ENCODE measurements around the gene SLC25A24. TPM values are rescaled to one million over a fixed set of nuclear protein-coding genes. Genes with fewer than 3 reads are reported as not detected.

SLC25A24 gene
- total RNA-seq, 4 donors from 2014 or later: 6.8 to 12.3 (median 9.3) TPM

DNA sequence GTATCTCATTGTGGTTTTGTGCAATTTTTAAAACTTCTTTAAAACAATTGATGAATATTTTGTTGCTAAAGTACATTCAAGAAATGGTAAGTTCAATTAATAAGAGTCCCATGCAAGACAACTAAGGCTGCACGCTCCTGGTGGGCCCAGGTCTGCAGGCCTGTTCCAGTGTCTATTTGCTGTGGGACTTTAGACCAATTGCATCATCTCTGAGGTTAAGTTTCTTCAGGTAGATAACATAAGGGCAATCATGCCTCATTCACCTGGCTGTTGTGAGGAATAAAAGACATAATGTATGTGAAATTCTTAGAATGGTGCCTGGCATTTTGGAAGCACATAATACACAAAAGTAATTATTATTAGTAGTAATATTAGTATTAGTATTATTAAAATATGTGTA lies 82.9 kb downstream of the SLC25A24 start:
- in situ Hi-C loops (cut with MboI; ENCODE audit: low sequenced_read_pairs in 4 of 4) (no loop called here), intact Hi-C loops (cut with DNase I; ENCODE audit: low total_unique reads) (no loop called here)
- Histone ChIP-seq H3K9me3 (no peaks in the 10 kb centered on the region), H3K27me3 (no peaks in the 10 kb centered on the region), H3K27ac (no peak overlapping the region), H3K4me1 (no peaks in the 10 kb centered on the region), H3K36me3 (no peaks in the 10 kb centered on the region), H3K4me3 (no peak overlapping the region)
- ATAC-seq (no peak), DNase-seq (no peak)
- TF ChIP-seq, protein P1, sequence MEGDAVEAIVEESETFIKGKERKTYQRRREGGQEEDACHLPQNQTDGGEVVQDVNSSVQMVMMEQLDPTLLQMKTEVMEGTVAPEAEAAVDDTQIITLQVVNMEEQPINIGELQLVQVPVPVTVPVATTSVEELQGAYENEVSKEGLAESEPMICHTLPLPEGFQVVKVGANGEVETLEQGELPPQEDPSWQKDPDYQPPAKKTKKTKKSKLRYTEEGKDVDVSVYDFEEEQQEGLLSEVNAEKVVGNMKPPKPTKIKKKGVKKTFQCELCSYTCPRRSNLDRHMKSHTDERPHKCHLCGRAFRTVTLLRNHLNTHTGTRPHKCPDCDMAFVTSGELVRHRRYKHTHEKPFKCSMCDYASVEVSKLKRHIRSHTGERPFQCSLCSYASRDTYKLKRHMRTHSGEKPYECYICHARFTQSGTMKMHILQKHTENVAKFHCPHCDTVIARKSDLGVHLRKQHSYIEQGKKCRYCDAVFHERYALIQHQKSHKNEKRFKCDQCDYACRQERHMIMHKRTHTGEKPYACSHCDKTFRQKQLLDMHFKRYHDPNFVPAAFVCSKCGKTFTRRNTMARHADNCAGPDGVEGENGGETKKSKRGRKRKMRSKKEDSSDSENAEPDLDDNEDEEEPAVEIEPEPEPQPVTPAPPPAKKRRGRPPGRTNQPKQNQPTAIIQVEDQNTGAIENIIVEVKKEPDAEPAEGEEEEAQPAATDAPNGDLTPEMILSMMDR (IDR thresholded peaks at IDR 0.05 in 4 of 5, conservative IDR thresholded peaks at IDR 0.05 in 1 of 5): no peak
- no peak for TF ChIP-seq POLR2A (IDR thresholded peaks at IDR 0.05)

DNA sequence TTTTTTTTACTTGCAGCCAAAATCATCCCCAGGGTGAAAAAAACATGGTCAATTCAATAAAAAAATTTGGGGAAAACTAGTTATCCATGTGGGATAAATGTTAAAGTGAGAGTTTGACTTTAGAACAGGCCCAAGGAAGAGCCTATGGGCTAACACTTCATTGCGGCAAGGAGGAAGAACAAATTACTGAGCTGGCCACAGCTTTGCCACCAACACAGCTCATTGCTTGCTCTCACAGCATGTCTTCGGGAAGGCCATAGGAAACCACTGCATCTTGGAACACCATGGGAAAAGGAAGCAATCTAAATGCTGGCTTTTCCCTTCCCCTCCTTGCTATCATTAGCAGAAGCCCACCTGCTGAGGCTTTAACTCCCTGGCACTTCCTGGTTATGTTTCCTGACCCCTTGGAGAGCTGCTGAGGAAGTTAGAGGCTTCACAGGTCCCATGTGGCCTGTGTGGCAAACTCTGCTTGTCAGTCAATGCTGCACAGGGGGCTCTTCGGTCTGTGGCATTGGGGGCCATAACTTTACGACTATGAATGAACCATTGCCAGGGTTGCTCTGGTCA lies 86.0 kb downstream of the SLC25A24 start:
- no peak for TF ChIP-seq POLR2A (IDR thresholded peaks at IDR 0.05)
- TF ChIP-seq, protein P1 (IDR thresholded peaks at IDR 0.05 in 4 of 5, conservative IDR thresholded peaks at IDR 0.05 in 1 of 5): no peak
- no peaks in the 10 kb centered on the region for H3K4me1 ChIP-seq
- H3K9me3 ChIP-seq: no peaks in the 10 kb centered on the region
- H3K27ac ChIP-seq: no peak overlapping the region
- H3K36me3 ChIP-seq: no peaks in the 10 kb centered on the region
- DNase-seq: no peak
- intact Hi-C loops (cut with DNase I; ENCODE audit: low total_unique reads): no loop called here
- no peaks in the 10 kb centered on the region for H3K27me3 ChIP-seq
- no peak overlapping the region for H3K4me3 ChIP-seq
- ATAC-seq: no peak
- in situ Hi-C loops (cut with MboI; ENCODE audit: low sequenced_read_pairs in 4 of 4): no loop called here

DNA sequence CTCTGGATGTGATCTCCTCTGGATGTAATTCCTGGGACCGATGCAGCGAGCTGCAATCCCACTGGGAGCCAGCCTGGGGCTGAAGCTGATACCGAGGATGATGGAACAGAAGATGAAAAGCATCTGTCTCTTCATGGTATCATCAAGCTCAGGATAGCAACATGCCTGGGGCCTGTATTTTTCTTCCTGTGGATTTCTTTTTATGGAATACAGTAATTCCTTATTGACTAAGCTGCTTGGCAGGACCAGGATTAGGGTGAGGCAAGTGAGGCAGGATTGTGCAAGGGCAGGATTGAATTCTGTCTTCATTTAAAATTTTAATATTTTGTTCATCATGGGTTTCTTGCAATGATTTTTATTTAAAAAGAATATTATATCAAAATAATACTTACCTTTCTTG lies 86.6 kb downstream of the SLC25A24 start:
- in situ Hi-C loops (cut with MboI; ENCODE audit: low sequenced_read_pairs in 4 of 4): no loop called here
- Histone ChIP-seq H3K9me3 (no peaks in the 10 kb centered on the region), H3K27ac (no peak overlapping the region), H3K27me3 (no peaks in the 10 kb centered on the region), H3K4me1 (no peaks in the 10 kb centered on the region), H3K4me3 (no peak overlapping the region), H3K36me3 (no peaks in the 10 kb centered on the region)
- ATAC-seq (no peak), DNase-seq (no peak)
- intact Hi-C loops (cut with DNase I; ENCODE audit: low total_unique reads): no loop called here
- TF ChIP-seq POLR2A (IDR thresholded peaks at IDR 0.05): no peak
- TF ChIP-seq, protein P1 (IDR thresholded peaks at IDR 0.05 in 4 of 5, conservative IDR thresholded peaks at IDR 0.05 in 1 of 5): no peak

DNA sequence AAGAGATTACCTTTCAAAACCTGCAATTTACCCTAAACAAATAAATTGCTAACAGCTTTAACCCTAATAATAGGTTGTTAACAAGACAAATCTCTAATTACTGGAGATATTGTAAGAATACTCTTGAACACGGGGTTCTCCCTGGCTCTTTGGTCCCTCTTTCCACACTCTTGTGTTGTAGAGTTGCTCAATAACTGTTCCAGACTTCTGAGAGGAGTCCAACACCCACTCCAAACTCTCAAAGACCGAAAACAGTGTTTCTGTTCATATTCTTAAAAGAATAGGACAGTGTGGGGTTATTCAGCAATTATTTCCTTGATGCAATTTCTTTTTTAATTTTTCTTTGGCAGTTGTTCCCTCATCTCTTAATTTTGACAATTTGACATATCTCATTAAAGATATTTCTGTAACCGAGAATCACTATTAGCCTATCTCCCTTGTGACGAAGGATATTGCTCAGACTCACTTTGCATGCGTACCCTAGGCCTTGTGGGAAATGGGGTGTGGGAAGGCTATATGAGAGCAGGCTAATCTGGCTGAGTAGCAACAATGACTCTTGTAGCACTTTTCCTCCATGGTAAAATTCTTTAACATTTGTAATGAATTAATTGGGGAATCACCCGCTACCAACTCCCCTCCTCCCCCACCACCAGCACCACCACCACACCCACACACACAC lies 90.7 kb downstream of the SLC25A24 start:
- Histone ChIP-seq H3K4me1 (no peaks in the 10 kb centered on the region), H3K36me3 (no peaks in the 10 kb centered on the region), H3K27ac (no peak overlapping the region), H3K27me3 (no peaks in the 10 kb centered on the region), H3K9me3 (no peaks in the 10 kb centered on the region), H3K4me3 (no peak overlapping the region)
- ATAC-seq (no peak), DNase-seq (no peak)
- in situ Hi-C loops (cut with MboI; ENCODE audit: low sequenced_read_pairs in 4 of 4) (no loop called here), intact Hi-C loops (cut with DNase I; ENCODE audit: low total_unique reads) (no loop called here)
- TF ChIP-seq, protein P1 (IDR thresholded peaks at IDR 0.05 in 4 of 5, conservative IDR thresholded peaks at IDR 0.05 in 1 of 5): no peak
- TF ChIP-seq POLR2A (IDR thresholded peaks at IDR 0.05): no peak

Measured in gastrocnemius medialis (tissue), 4 donors.